H1 (cell line): Measurements from ENCODE around the gene SMPDL3B. TPM values are rescaled to one million over a fixed set of nuclear protein-coding genes. Genes with fewer than 3 reads are reported as not detected.

Experiments used
- CTCF ChIA-PET: fragments of 300-600 bp; sonication (Branson Sonifier 250); formaldehyde crosslinking; loops from one replicate; lab custom pipeline; 2021; ENCODE audit not compliant: partially characterized antibody; lab: Charles Lee
- POLR2A ChIA-PET: fragments of 300-600 bp; sonication (Branson Sonifier 250); formaldehyde crosslinking; loops from one replicate; lab custom pipeline; 2021; ENCODE audit warnings: inconsistent platforms; ENCODE audit not compliant: partially characterized antibody; lab: Charles Lee
- DNase-seq, 2 experiments: peaks; one replicate each; pipeline versions ENCODE4 v3.0.0 to v3.0.0-alpha.2; 2010 to 2022; ENCODE audit warnings: low spot score in 2 of 2, low read depth in 1 of 2, mixed read lengths in 1 of 2
- FAIRE-seq: peaks from 2 replicates; lab custom pipeline; 2011; peaks lifted over from hg19 to GRCh38; lab: Jason Lieb, UNC
- H2AFZ ChIP-seq: 2 replicates; pipeline ENCODE4 v1.8.1; 2012; ENCODE audit warnings: low read length, inconsistent platforms
- H2AK5ac ChIP-seq: 2 replicates; pipeline ENCODE4 v1.6.1; 2013; ENCODE audit warnings: low read depth, low read length
- H2BK120ac ChIP-seq: replicated peaks from 2 replicates; pipeline ENCODE3; 2013; ENCODE audit warnings: low read depth, low read length, inconsistent platforms
- H2BK12ac ChIP-seq: 2 replicates; pipeline ENCODE4 v1.6.1; 2013; ENCODE audit warnings: low read depth, low read length
- H2BK15ac ChIP-seq: 2 replicates; pipeline ENCODE4 v1.6.1; 2013; ENCODE audit warnings: low read length
- H2BK20ac ChIP-seq: 2 replicates; pipeline ENCODE4 v1.6.1; 2013; ENCODE audit warnings: low read length
- H2BK5ac ChIP-seq: 2 replicates; pipeline ENCODE4 v1.6.1; 2013; ENCODE audit warnings: low read depth, low read length
- H3K14ac ChIP-seq: 2 replicates; pipeline ENCODE4 v1.6.1; 2013; ENCODE audit warnings: inconsistent platforms; ENCODE audit not compliant: insufficient read length
- H3K18ac ChIP-seq: 2 replicates; pipeline ENCODE4 v1.6.1; 2013; ENCODE audit warnings: low read length; ENCODE audit errors: extremely low read depth
- H3K23ac ChIP-seq: 2 replicates; pipeline ENCODE4 v1.6.1; 2013; ENCODE audit warnings: inconsistent platforms; ENCODE audit not compliant: insufficient read length
- H3K23me2 ChIP-seq: 2 replicates; pipeline ENCODE4 v1.6.1; 2013; ENCODE audit warnings: low read depth, low read length
- H3K27ac ChIP-seq: 2 replicates; pipeline ENCODE4 v1.6.1; 2011; ENCODE audit warnings: low read depth, low read length, inconsistent platforms
- H3K27me3 ChIP-seq, 4 experiments: replicated peaks in 1 of 4; 1 replicate in 1 of 4; 2 replicates in 3 of 4; pipeline versions ENCODE4 v1.6.1 to v1.8.1; 2011 to 2013; ENCODE audit warnings: low read length in 3 of 4, mild to moderate bottlenecking in 3 of 4, inconsistent platforms in 2 of 4, mixed read lengths in 2 of 4, moderate library complexity in 1 of 4; ENCODE audit not compliant: control insufficient read depth in 3 of 4, insufficient read depth in 3 of 4; ENCODE audit errors: extremely low read depth in 1 of 4
- H3K36me3 ChIP-seq, 4 experiments: 2 replicates each; pipeline versions ENCODE4 v1.6.1 to v1.8.1; 2011 to 2013; ENCODE audit warnings: mild to moderate bottlenecking in 4 of 4, low read length in 3 of 4, moderate library complexity in 2 of 4, control low read depth in 1 of 4, inconsistent platforms in 1 of 4; ENCODE audit not compliant: insufficient read depth in 4 of 4, control insufficient read depth in 2 of 4
- H3K4ac ChIP-seq: replicated peaks from 2 replicates; pipeline ENCODE3; 2013; ENCODE audit warnings: low read length, low read depth, mixed read lengths, inconsistent platforms; ENCODE audit not compliant: insufficient read length
- H3K4me1 ChIP-seq, 4 experiments: replicated peaks in 1 of 4; 1 replicate in 1 of 4; 2 replicates in 3 of 4; pipeline versions ENCODE4 v1.6.1 to v1.8.1; 2011 to 2013; ENCODE audit warnings: low read length in 3 of 4, inconsistent platforms in 2 of 4, mixed read lengths in 1 of 4; ENCODE audit not compliant: insufficient read depth in 4 of 4, control insufficient read depth in 3 of 4
- H3K4me2 ChIP-seq, 2 experiments: 2 replicates each; pipeline versions ENCODE4 v1.6.1 to v1.8.1; 2011 to 2013; ENCODE audit warnings: low read depth in 2 of 2, low read length in 2 of 2, control low read depth in 1 of 2, inconsistent platforms in 1 of 2, mild to moderate bottlenecking in 1 of 2; ENCODE audit not compliant: insufficient read depth in 1 of 2
- H3K4me3 ChIP-seq, 4 experiments: fragments of 200-600, 300-600 bp in 1 of 4; sonication (generic), shearing (Covaris generic), sonication (Bioruptor Twin) in 1 of 4; 2 replicates each; pipeline versions ENCODE4 v1.5.1 to v1.8.1; 2011 to 2016; ENCODE audit warnings: low read length in 4 of 4, low read depth in 3 of 4, control low read depth in 2 of 4, inconsistent platforms in 2 of 4, mild to moderate bottlenecking in 2 of 4, mixed read lengths in 1 of 4, moderate library complexity in 1 of 4; ENCODE audit not compliant: insufficient read depth in 2 of 4; ENCODE audit errors: extremely low read depth in 1 of 4
- H3K56ac ChIP-seq: replicated peaks from 2 replicates; pipeline ENCODE3; 2013; ENCODE audit warnings: low read depth, mild to moderate bottlenecking, mixed read lengths, low read length, inconsistent platforms; ENCODE audit not compliant: insufficient read length
- H3K79me1 ChIP-seq: 2 replicates; pipeline ENCODE4 v1.6.1; 2013; ENCODE audit warnings: low read depth, low read length, control low read depth
- H3K79me2 ChIP-seq, 2 experiments: 2 replicates each; pipeline versions ENCODE4 v1.6.1 to v1.8.1; 2012 to 2013; ENCODE audit warnings: low read length in 2 of 2, mild to moderate bottlenecking in 2 of 2, inconsistent platforms in 1 of 2; ENCODE audit not compliant: insufficient read depth in 2 of 2, control insufficient read depth in 1 of 2
- H3K9ac ChIP-seq, 4 experiments: replicated peaks in 1 of 4; 1 replicate in 1 of 4; 2 replicates in 3 of 4; pipeline versions ENCODE4 v1.6.1 to v1.8.1; 2011 to 2013; ENCODE audit warnings: low read depth in 3 of 4, low read length in 3 of 4, control low read depth in 2 of 4, mild to moderate bottlenecking in 2 of 4, moderate library complexity in 2 of 4, inconsistent platforms in 1 of 4; ENCODE audit errors: extremely low read depth in 1 of 4
- H3K9me3 ChIP-seq, 2 experiments: 2 replicates each; pipeline versions ENCODE4 v1.6.1 to v1.8.1; 2012 to 2013; ENCODE audit warnings: mild to moderate bottlenecking in 2 of 2, moderate library complexity in 2 of 2, control low read depth in 1 of 2, inconsistent platforms in 1 of 2, low read depth in 1 of 2, low read length in 1 of 2, mixed read lengths in 1 of 2; ENCODE audit not compliant: insufficient read depth in 2 of 2
- H4K20me1 ChIP-seq, 2 experiments: replicated peaks in 1 of 2; 2 replicates each; pipeline versions ENCODE3 to v1.8.1; 2011 to 2013; ENCODE audit warnings: inconsistent platforms in 2 of 2, low read length in 2 of 2, mild to moderate bottlenecking in 1 of 2; ENCODE audit not compliant: insufficient read depth in 2 of 2, control insufficient read depth in 1 of 2
- H4K5ac ChIP-seq: 2 replicates; pipeline ENCODE4 v1.6.1; 2013; ENCODE audit warnings: low read length, low read depth, mixed read lengths, inconsistent platforms; ENCODE audit not compliant: insufficient read length
- H4K8ac ChIP-seq: 2 replicates; pipeline ENCODE4 v1.8.0; 2013; ENCODE audit warnings: mild to moderate bottlenecking, moderate library complexity, low read length, inconsistent platforms; ENCODE audit not compliant: insufficient read depth; ENCODE audit errors: extremely low read depth
- H4K91ac ChIP-seq: replicated peaks from 2 replicates; pipeline ENCODE3; 2013; ENCODE audit warnings: low read length, mixed read lengths, inconsistent platforms; ENCODE audit not compliant: insufficient read length
- CTBP2 ChIP-seq: IDR thresholded peaks from 2 replicates; pipeline ENCODE4 v1.7.0; 2011; ENCODE audit warnings: borderline replicate concordance, mild to moderate bottlenecking, moderate library complexity, mixed read lengths, low read length; ENCODE audit not compliant: insufficient read depth, insufficient read length
- KDM4A ChIP-seq: IDR thresholded peaks from one replicate; pipeline ENCODE4 v1.7.1; 2012; ENCODE audit warnings: low read depth, mild to moderate bottlenecking, moderate library complexity, low read length, inconsistent platforms; ENCODE audit not compliant: severe bottlenecking
- MAFK ChIP-seq: IDR thresholded peaks from 2 replicates; pipeline ENCODE4 v1.6.1; 2012; ENCODE audit warnings: low read depth, mild to moderate bottlenecking, improper control_type of control experiment, low read length
- POLR2AphosphoS5 ChIP-seq: IDR thresholded peaks from 2 replicates; pipeline ENCODE4 v1.6.1; 2011; ENCODE audit warnings: low read depth, low read length
- WGBS, 2 experiments: shearing (Covaris generic) in 1 of 2; methylation state at CpG; one replicate each; pipeline versions ENCODE4 v1.1.6 to v1.1.7; 2013 to 2015; ENCODE audit warnings: low lambda C conversion rate in 2 of 2, mixed read lengths in 2 of 2, inconsistent platforms in 1 of 2, low coverage in 1 of 2, missing lambda C conversion rate in 1 of 2; ENCODE audit not compliant: insufficient replicate concordance in 2 of 2, insufficient coverage in 1 of 2, insufficient read length in 1 of 2; ENCODE audit errors: extremely low coverage in 1 of 2, missing lambda C conversion rate in 1 of 2; 5-methylcytosine and 5-hydroxymethylcytosine counted together
- polyA plus RNA-seq, 7 experiments: library from polyadenylated mRNA; depleted of rRNA in 3 of 7; stranded (reverse) in 5 of 7; unstranded in 2 of 7; fragments of >200 nt in 5 of 7; fragments of 200-250 nt in 2 of 7; gene quantifications; 1 replicate in 5 of 7; 2 replicates in 1 of 7; 4 replicates in 1 of 7; pipeline versions ENCODE4 v1.2.1 to v1.2.3, GENCODE V29; 2011 to 2013; ENCODE audit warnings: missing spikeins in 2 of 7, mixed read lengths in 2 of 7
- total RNA-seq: library from RNA; stranded (reverse); fragmentation: NEBNext Ultra II Directional; extraction: Animal tissue kit (Norgen Biotek cat#: 25700); gene quantifications from 2 replicates; pipeline ENCODE4 v1.2.1, GENCODE V29; 2021

SMPDL3B gene
- total and polyA plus RNA-seq, 2 of the 8 experiments (the other 6 are each of a cell fraction or from before 2014, with no cell fraction given) = 54.7 to 143 TPM

- no peaks in the 10 kb centered on the region for H3K9me3 ChIP-seq
- WGBS, 2 experiments = 17% methylated on average over 1 of the region's 1 CpG; no CpG with 5 or more reads in 1 of the 2 experiments
- no peak overlapping the region for H4K91ac ChIP-seq
- H4K5ac ChIP-seq = no peak overlapping the region
- no peak overlapping the region for H3K56ac ChIP-seq
- no peak overlapping the region for H2AK5ac ChIP-seq
- no peak for DNase-seq
- TF ChIP-seq KDM4A (no peak), POLR2AphosphoS5 (peak; percentile 54), MAFK (no peak), CTBP2 (no peak)
- no peak overlapping the region for H3K23ac ChIP-seq
- H3K79me2 ChIP-seq = peaks cover 0 to 28% of the 10 kb centered on the region in 2 experiments; a peak in 3 of 4 replicates
- H3K4me3 ChIP-seq = peak overlapping the region in 3 of 4 experiments; percentile 9 to 67 (median 27); a peak in 5 of 8 replicates
- H4K8ac ChIP-seq = no peak overlapping the region
- no peak overlapping the region for H3K4ac ChIP-seq
- peak overlapping the region; percentile 73 to 97 for H3K4me2 ChIP-seq
- H4K20me1 ChIP-seq = peaks cover 0 to 8% of the 10 kb centered on the region in 2 experiments
- H3K36me3 ChIP-seq = peaks cover 0 to 11% (median 3%) of the 10 kb centered on the region in 4 experiments; a peak in 5 of 8 replicates
- H3K4me1 ChIP-seq = peaks cover 16 to 25% (median 21%) of the 10 kb centered on the region in 4 experiments
- no peak for FAIRE-seq
- ChIA-PET CTCF (interaction anchor here (0.7 to 5.3 kb wide), 12 partner anchors 8 to 580 kb away, joined by 3 to 46 read pairs (median 3); partner anchors contain the start of gene XKR8), POLR2A (interaction anchor here (0.8 to 3.7 kb wide), 8 partner anchors 8 to 103 kb away, joined by 3 to 28 read pairs (median 4); partner anchors contain the start of gene XKR8)
- peak overlapping the region; percentile 79 for H3K27ac ChIP-seq
- H3K27me3 ChIP-seq = no peaks in the 10 kb centered on the region
- peaks cover 11% of the 10 kb centered on the region for H3K23me2 ChIP-seq
- no peak overlapping the region for H2BK120ac ChIP-seq
- H2BK15ac ChIP-seq = no peak overlapping the region
- H2BK12ac ChIP-seq = no peak overlapping the region
- peak overlapping the region; percentile 1; the same call in 1 of the 2 replicates for H3K18ac ChIP-seq
- H2AFZ ChIP-seq = no peak overlapping the region
- H2BK5ac ChIP-seq = no peak overlapping the region
- no peak overlapping the region for H3K14ac ChIP-seq
- peaks cover 17% of the 10 kb centered on the region; the same call in 1 of the 2 replicates for H3K79me1 ChIP-seq
- H3K9ac ChIP-seq = peak overlapping the region in 1 of 4 experiments; percentile 6; a peak in 1 of 7 replicates
- H2BK20ac ChIP-seq = peak overlapping the region; percentile 11; the same call in 1 of the 2 replicates
Observed at GRCh38 chr1:27937524-27937836, 2.7 kb downstream of the SMPDL3B start.
